ENCODE measurements around the gene RAD51. TPM values are rescaled to one million over a fixed set of nuclear protein-coding genes. Genes with fewer than 3 reads are reported as not detected.
A peak's percentile ranks its signal among the peaks of the same experiment; 100 is the strongest.

Gene RAD51
- total RNA-seq, 1 donor = 12.1 TPM

GRCh38 chr15:40696228-40696627 is 1.3 kb downstream of the RAD51 start:
- no peak for DNase-seq (ENCODE audit: low read depth)
- TF ChIP-seq, protein P1, sequence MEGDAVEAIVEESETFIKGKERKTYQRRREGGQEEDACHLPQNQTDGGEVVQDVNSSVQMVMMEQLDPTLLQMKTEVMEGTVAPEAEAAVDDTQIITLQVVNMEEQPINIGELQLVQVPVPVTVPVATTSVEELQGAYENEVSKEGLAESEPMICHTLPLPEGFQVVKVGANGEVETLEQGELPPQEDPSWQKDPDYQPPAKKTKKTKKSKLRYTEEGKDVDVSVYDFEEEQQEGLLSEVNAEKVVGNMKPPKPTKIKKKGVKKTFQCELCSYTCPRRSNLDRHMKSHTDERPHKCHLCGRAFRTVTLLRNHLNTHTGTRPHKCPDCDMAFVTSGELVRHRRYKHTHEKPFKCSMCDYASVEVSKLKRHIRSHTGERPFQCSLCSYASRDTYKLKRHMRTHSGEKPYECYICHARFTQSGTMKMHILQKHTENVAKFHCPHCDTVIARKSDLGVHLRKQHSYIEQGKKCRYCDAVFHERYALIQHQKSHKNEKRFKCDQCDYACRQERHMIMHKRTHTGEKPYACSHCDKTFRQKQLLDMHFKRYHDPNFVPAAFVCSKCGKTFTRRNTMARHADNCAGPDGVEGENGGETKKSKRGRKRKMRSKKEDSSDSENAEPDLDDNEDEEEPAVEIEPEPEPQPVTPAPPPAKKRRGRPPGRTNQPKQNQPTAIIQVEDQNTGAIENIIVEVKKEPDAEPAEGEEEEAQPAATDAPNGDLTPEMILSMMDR (IDR thresholded peaks at IDR 0.05; ENCODE audit: insufficient read depth, low read length) = no peak
- H3K4me3 ChIP-seq (ENCODE audit: low read depth, low read length) = peak overlapping the region; percentile 98

GRCh38 chr15:40697916-40698315 is 2.9 kb downstream of the RAD51 start:
- H3K4me3 ChIP-seq (ENCODE audit: low read depth, low read length) = no peak overlapping the region
- DNase-seq (ENCODE audit: low read depth) = no peak
- TF ChIP-seq, protein P1 (IDR thresholded peaks at IDR 0.05; ENCODE audit: insufficient read depth, low read length) = no peak

DNA sequence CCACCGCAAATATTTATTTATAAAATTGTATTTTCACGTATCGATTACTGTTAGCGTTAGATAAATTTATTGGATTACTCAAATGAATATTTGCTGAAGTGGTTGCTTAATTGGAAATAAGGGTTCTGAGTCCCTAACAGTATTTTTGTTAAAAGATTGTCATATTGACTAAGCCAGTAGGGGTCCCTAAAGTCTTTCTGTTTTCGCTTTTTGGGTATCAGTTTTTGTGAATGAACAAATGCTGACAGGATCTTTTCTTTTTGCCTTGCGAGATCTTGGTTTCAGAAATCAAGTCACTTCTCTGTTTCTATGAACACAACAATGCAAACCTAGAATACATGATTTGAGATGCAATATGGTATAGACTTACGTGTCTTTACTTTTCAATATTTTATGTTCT is 7.1 kb downstream of the RAD51 start:
- TF ChIP-seq, protein P1 (IDR thresholded peaks at IDR 0.05; ENCODE audit: insufficient read depth, low read length) = peak; percentile 8
- DNase-seq (ENCODE audit: low read depth) = peak; percentile 13
- no peak overlapping the region for H3K4me3 ChIP-seq (ENCODE audit: low read depth, low read length)

- TF ChIP-seq, protein P1 (IDR thresholded peaks at IDR 0.05; ENCODE audit: insufficient read depth, low read length) = no peak
- no peak for DNase-seq (ENCODE audit: low read depth)
- H3K4me3 ChIP-seq (ENCODE audit: low read depth, low read length) = no peak overlapping the region
These were observed 11.1 kb downstream of the RAD51 start for GRCh38 chr15:40706121-40706520.

- TF ChIP-seq, protein P1 (IDR thresholded peaks at IDR 0.05; ENCODE audit: insufficient read depth, low read length) = no peak
- no peak for DNase-seq (ENCODE audit: low read depth)
- no peak overlapping the region for H3K4me3 ChIP-seq (ENCODE audit: low read depth, low read length)
These were observed 19.2 kb downstream of the RAD51 start for GRCh38 chr15:40714144-40714543.

DNA sequence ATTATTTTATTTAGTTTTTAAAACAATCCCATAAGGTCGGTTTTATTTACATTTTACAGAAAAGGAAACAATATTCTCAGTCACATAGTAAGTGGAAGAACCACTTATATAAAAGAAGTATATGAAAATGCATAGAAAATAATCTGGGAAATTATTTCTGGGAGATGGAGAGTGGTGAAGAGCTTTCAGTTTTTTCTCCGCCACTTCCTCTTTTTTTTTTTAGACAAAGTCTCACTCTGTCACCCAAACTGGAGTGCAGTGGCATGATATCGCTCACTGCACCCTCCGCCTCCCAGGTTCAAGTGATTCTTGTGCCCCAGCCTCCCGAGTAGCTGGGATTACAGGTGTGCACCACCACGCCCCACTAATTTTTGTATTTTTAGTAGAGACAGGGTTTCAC is 21.2 kb downstream of the RAD51 start:
- no peak overlapping the region for H3K4me3 ChIP-seq (ENCODE audit: low read depth, low read length)
- no peak for DNase-seq (ENCODE audit: low read depth)

GRCh38 chr15:40721701-40722100 is 26.7 kb downstream of the RAD51 start:
- TF ChIP-seq, protein P1 (IDR thresholded peaks at IDR 0.05; ENCODE audit: insufficient read depth, low read length) = no peak
- peak; percentile 51 for DNase-seq (ENCODE audit: low read depth)
- H3K4me3 ChIP-seq (ENCODE audit: low read depth, low read length) = no peak overlapping the region

More for the DNA sequence above, 21.2 kb downstream of the RAD51 start:
- TF ChIP-seq, protein P1 (IDR thresholded peaks at IDR 0.05; ENCODE audit: insufficient read depth, low read length) = no peak
